Hair follicular keratinocyte (primary cell): ENCODE results near the gene ITGAE. TPM values are rescaled to one million over a fixed set of nuclear protein-coding genes. Genes with fewer than 3 reads are reported as not detected.

Source experiments
- total RNA-seq: library from RNA; depleted of rRNA; stranded (reverse); fragments of >200 nt; gene quantifications from 2 replicates; pipeline ENCODE4 v1.2.3, GENCODE V29; 2015

Gene ITGAE, protein sequence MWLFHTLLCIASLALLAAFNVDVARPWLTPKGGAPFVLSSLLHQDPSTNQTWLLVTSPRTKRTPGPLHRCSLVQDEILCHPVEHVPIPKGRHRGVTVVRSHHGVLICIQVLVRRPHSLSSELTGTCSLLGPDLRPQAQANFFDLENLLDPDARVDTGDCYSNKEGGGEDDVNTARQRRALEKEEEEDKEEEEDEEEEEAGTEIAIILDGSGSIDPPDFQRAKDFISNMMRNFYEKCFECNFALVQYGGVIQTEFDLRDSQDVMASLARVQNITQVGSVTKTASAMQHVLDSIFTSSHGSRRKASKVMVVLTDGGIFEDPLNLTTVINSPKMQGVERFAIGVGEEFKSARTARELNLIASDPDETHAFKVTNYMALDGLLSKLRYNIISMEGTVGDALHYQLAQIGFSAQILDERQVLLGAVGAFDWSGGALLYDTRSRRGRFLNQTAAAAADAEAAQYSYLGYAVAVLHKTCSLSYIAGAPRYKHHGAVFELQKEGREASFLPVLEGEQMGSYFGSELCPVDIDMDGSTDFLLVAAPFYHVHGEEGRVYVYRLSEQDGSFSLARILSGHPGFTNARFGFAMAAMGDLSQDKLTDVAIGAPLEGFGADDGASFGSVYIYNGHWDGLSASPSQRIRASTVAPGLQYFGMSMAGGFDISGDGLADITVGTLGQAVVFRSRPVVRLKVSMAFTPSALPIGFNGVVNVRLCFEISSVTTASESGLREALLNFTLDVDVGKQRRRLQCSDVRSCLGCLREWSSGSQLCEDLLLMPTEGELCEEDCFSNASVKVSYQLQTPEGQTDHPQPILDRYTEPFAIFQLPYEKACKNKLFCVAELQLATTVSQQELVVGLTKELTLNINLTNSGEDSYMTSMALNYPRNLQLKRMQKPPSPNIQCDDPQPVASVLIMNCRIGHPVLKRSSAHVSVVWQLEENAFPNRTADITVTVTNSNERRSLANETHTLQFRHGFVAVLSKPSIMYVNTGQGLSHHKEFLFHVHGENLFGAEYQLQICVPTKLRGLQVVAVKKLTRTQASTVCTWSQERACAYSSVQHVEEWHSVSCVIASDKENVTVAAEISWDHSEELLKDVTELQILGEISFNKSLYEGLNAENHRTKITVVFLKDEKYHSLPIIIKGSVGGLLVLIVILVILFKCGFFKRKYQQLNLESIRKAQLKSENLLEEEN
- 14.4 and 28.5 TPM in 2 replicates for total RNA-seq

GRCh38 chr17:3800362-3801271 is at the start of gene ITGAE:
Gene ITGAE (minus strand): TSS chr17:3801188. CDS start chr17:3801144, 44 bp downstream.

GRCh38 chr17:3845621-3846436 is 44.8 kb upstream of the ITGAE start, which contains the start of gene NCBP3:
Gene NCBP3 (minus strand): TSS chr17:3846246. CDS start chr17:3846223, 23 bp downstream.

GRCh38 chr17:3723556-3724377 is 77.2 kb downstream of the ITGAE start, which contains the start of gene HASPIN:
Gene HASPIN (plus strand): TSS chr17:3723903. CDS start chr17:3723936, 33 bp downstream.

DNA sequence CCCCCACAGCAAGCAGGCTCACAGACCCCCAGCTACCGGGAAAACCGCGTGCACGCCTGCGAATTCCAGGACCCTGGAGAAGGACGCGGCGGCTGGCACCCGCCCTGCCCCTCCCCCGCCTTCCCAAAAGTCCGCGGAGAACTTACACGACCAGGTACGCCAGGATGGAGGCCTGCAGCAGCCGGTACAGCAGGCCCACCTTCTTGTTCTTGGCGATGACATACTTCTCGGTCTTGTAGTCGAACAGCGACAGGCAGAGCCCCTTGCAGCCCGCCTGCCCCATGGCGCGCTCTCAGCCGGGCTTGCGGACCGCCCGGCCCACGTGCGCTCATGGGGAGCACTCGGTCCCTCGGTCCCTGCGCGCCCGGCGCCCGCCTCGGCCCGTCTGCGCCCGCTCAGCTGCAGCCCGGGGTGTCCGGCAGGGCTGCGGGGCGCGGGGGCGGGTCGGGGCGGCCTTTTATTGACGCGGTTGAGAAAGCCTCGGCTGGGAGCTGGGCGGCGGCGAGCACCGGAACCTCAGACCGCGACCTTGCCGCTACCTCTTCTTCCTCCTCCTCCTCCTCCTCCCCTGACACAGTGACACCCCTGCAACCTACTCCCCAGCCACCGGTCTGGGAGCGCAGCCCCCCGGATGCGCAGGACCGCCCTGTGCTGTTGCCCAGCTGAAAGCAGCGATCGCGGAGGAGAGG is 105.1 kb downstream of the ITGAE start, which contains the start of gene P2RX5:
Gene P2RX5 (minus strand): TSS at position 433 of the 689 bp plus-strand sequence. CDS start 150 bp downstream, at position 283.

GRCh38 chr17:3668279-3669084 is 132.5 kb downstream of the ITGAE start, which contains the start of the genes EMC6 and TAX1BP3:
Gene EMC6 (plus strand): TSS chr17:3668812. CDS start chr17:3669147, 335 bp downstream.
Gene TAX1BP3 (minus strand): TSS chr17:3668578. CDS start chr17:3668526, 52 bp downstream.

Other genes starting within 250 kb of the ITGAE start
- 1.4 and 5.1 TPM in 2 replicates for gene TRPV3, start 243.4 kb downstream of the ITGAE start, total RNA-seq
- gene TRPV1, start 191.8 kb downstream of the ITGAE start, total RNA-seq: 0.55 and 1.0 TPM in 2 replicates
- 11.2 and 16.1 TPM in 2 replicates for gene SHPK, start 164.9 kb downstream of the ITGAE start, total RNA-seq
- 12.8 and 20.4 TPM in 2 replicates for gene CTNS, start 164.4 kb downstream of the ITGAE start, total RNA-seq
- gene TAX1BP3, start 132.6 kb downstream of the ITGAE start, total RNA-seq: 320 and 364 TPM in 2 replicates
- gene EMC6, start 132.4 kb downstream of the ITGAE start, total RNA-seq: 20.4 and 26.5 TPM in 2 replicates
- gene P2RX5, start 105.0 kb downstream of the ITGAE start, total RNA-seq: 1.0 and 1.7 TPM in 2 replicates
- 5.0 and 10.8 TPM in 2 replicates for gene HASPIN, start 77.3 kb downstream of the ITGAE start, total RNA-seq
- gene NCBP3, start 45.1 kb upstream of the ITGAE start, total RNA-seq: 9.0 and 11.4 TPM in 2 replicates
- gene CAMKK1, start 91.9 kb upstream of the ITGAE start, total RNA-seq: 1.5 and 2.4 TPM in 2 replicates
- gene P2RX1, start 115.3 kb upstream of the ITGAE start, total RNA-seq: not detected in 2 replicates
- gene ATP2A3, start 163.2 kb upstream of the ITGAE start, total RNA-seq: 0.27 and 0.62 TPM in 2 replicates